ENCODE results near the gene GIPC3.

Gene GIPC3

GRCh38 chr19:3636506-3636905 lies 51.2 kb downstream of the GIPC3 start:
- no peak overlapping the region for H3K4me3 ChIP-seq (ENCODE audit: low read depth, low read length)
- no peak for DNase-seq (ENCODE audit: low read depth)
- TF ChIP-seq CTCF (IDR thresholded peaks at IDR 0.05; ENCODE audit: control insufficient read depth, extremely low read depth, insufficient read depth): no peak

GRCh38 chr19:3636962-3637361 lies 51.7 kb downstream of the GIPC3 start:
- no peak overlapping the region for H3K4me3 ChIP-seq (ENCODE audit: low read depth, low read length)
- no peak for TF ChIP-seq CTCF (IDR thresholded peaks at IDR 0.05; ENCODE audit: control insufficient read depth, extremely low read depth, insufficient read depth)
- no peak for DNase-seq (ENCODE audit: low read depth)

GRCh38 chr19:3637621-3638020 lies 52.3 kb downstream of the GIPC3 start:
- DNase-seq (ENCODE audit: low read depth): no peak
- no peak for TF ChIP-seq CTCF (IDR thresholded peaks at IDR 0.05; ENCODE audit: control insufficient read depth, extremely low read depth, insufficient read depth)

GRCh38 chr19:3638208-3639193 lies 53.2 kb downstream of the GIPC3 start:
- no peak for DNase-seq (ENCODE audit: low read depth)
- no peak overlapping the region for H3K4me3 ChIP-seq (ENCODE audit: low read depth, low read length)
- no peak for TF ChIP-seq CTCF (IDR thresholded peaks at IDR 0.05; ENCODE audit: control insufficient read depth, extremely low read depth, insufficient read depth)

More at GRCh38 chr19:3637621-3638020, 52.3 kb downstream of the GIPC3 start:
- no peak overlapping the region for H3K4me3 ChIP-seq (ENCODE audit: low read depth, low read length)

GRCh38 chr19:3639479-3639878 lies 54.2 kb downstream of the GIPC3 start:
- TF ChIP-seq CTCF (IDR thresholded peaks at IDR 0.05; ENCODE audit: control insufficient read depth, extremely low read depth, insufficient read depth): no peak
- no peak overlapping the region for H3K4me3 ChIP-seq (ENCODE audit: low read depth, low read length)
- no peak for DNase-seq (ENCODE audit: low read depth)

- H3K4me3 ChIP-seq (ENCODE audit: low read depth, low read length): no peak overlapping the region
- DNase-seq (ENCODE audit: low read depth): no peak
- no peak for TF ChIP-seq CTCF (IDR thresholded peaks at IDR 0.05; ENCODE audit: control insufficient read depth, extremely low read depth, insufficient read depth)
These were observed 56.4 kb downstream of the GIPC3 start for GRCh38 chr19:3641515-3642269.
